B cell (primary cell): Measurements from ENCODE around the gene RBM6. TPM values are rescaled to one million over a fixed set of nuclear protein-coding genes. Genes with fewer than 3 reads are reported as not detected.

Experiments used
- ATAC-seq: fragments of 200-7000 bp; cut with Tn5 transposase; one replicate; pipeline ENCODE4 v1.10.0; 2021; ENCODE audit warnings: low read depth, mild to moderate bottlenecking, moderate number of reproducible peaks, moderate library complexity
- CTCF ChIA-PET: fragments of 350-600 bp; sonication (Branson Sonifier 250); formaldehyde crosslinking; loops from one replicate; lab custom pipeline; 2021; ENCODE audit warnings: antibody characterized with exemption, inconsistent platforms; lab: Charles Lee
- POLR2A ChIA-PET: fragments of 350-600 bp; sonication (Branson Sonifier 250); formaldehyde crosslinking; loops from one replicate; lab custom pipeline; 2021; ENCODE audit warnings: antibody characterized with exemption; lab: Charles Lee
- DNase-seq: peaks from one replicate; pipeline ENCODE4 v3.0.0; 2013
- H2AFZ ChIP-seq: 2 replicates; pipeline ENCODE4 v1.6.1; 2012; ENCODE audit warnings: mild to moderate bottlenecking, low read depth, low read length; ENCODE audit not compliant: insufficient read depth, poor library complexity, severe bottlenecking
- H3K27ac ChIP-seq, 2 donors: 1 replicate in 1 of 2; 2 replicates in 1 of 2; pipeline ENCODE4 v1.5.1; 2012 to 2013; ENCODE audit warnings: low read length in 2 of 2, mild to moderate bottlenecking in 2 of 2, moderate library complexity in 1 of 2
- H3K27me3 ChIP-seq, 4 experiments: fragments of 200-600 bp in 1 of 4; sonication (generic) in 1 of 4; replicated peaks in 1 of 4; 1 replicate in 2 of 4; 2 replicates in 2 of 4; pipeline versions ENCODE4 v1.6.1 to v1.7.0; 2013 to 2016; ENCODE audit warnings: low read length in 3 of 4, mild to moderate bottlenecking in 2 of 4, mixed read lengths in 1 of 4, moderate library complexity in 1 of 4; ENCODE audit not compliant: insufficient read depth in 4 of 4, control insufficient read depth in 3 of 4; ENCODE audit errors: control extremely low read depth in 1 of 4
- H3K36me3 ChIP-seq, 2 experiments: replicated peaks in 1 of 2; 1 replicate in 1 of 2; 2 replicates in 1 of 2; pipeline versions ENCODE4 v1.6.1 to v1.7.1; 2013; ENCODE audit warnings: low read length in 1 of 2; ENCODE audit not compliant: insufficient read depth in 2 of 2, control insufficient read depth in 1 of 2; ENCODE audit errors: control extremely low read depth in 1 of 2, extremely low read depth in 1 of 2
- H3K4me1 ChIP-seq, 2 donors: fragments of 200-600 bp in 1 of 2; sonication (generic) in 1 of 2; 1 replicate in 1 of 2; 2 replicates in 1 of 2; pipeline versions ENCODE4 v1.5.1 to v1.6.1; 2013 to 2017; ENCODE audit warnings: low read length in 2 of 2; ENCODE audit not compliant: control insufficient read depth in 2 of 2, insufficient read depth in 2 of 2
- H3K4me2 ChIP-seq: replicated peaks from 2 replicates; pipeline ENCODE3; 2012; ENCODE audit warnings: mild to moderate bottlenecking, low read depth, low read length; ENCODE audit not compliant: poor library complexity, severe bottlenecking
- H3K4me3 ChIP-seq, 5 experiments: fragments of 200-600 bp in 1 of 5; sonication (generic) in 1 of 5; 1 replicate in 3 of 5; 2 replicates in 2 of 5; pipeline versions ENCODE4 v1.5.1 to v1.7.0; 2011 to 2016; ENCODE audit warnings: low read length in 4 of 5, mild to moderate bottlenecking in 4 of 5, low read depth in 2 of 5, control low read depth in 1 of 5, moderate library complexity in 1 of 5; ENCODE audit not compliant: insufficient read depth in 1 of 5; ENCODE audit errors: control extremely low read depth in 1 of 5, extremely low read depth in 1 of 5
- H3K79me2 ChIP-seq: fragments of 200-600 bp; sonication (generic); one replicate; pipeline ENCODE4 v1.6.0; 2016; ENCODE audit warnings: low read length; ENCODE audit not compliant: control insufficient read depth, insufficient read depth
- H3K9ac ChIP-seq: fragments of 200-600 bp; sonication (generic); 2 replicates; pipeline ENCODE4 v1.6.1; 2017; ENCODE audit warnings: mild to moderate bottlenecking, low read length, moderate library complexity
- H3K9me3 ChIP-seq, 3 donors: one replicate each; pipeline versions ENCODE4 v1.6.1 to v1.7.1; 2013; ENCODE audit warnings: low read length in 2 of 3; ENCODE audit not compliant: control insufficient read depth in 2 of 3, insufficient read depth in 1 of 3; ENCODE audit errors: control extremely low read depth in 1 of 3
- H4K20me1 ChIP-seq: 2 replicates; pipeline ENCODE4 v1.6.0; 2012; ENCODE audit warnings: mild to moderate bottlenecking, low read length; ENCODE audit not compliant: insufficient read depth, control insufficient read depth, poor library complexity, severe bottlenecking
- H3K27ac Mint-ChIP-seq: one replicate; pipeline ENCODE4 v1.8.0; 2021; ENCODE audit warnings: mixed read lengths
- H3K27me3 Mint-ChIP-seq: one replicate; pipeline ENCODE4 v1.8.0; 2021; ENCODE audit warnings: mixed read lengths
- H3K4me1 Mint-ChIP-seq: one replicate; pipeline ENCODE4 v1.8.0; 2021; ENCODE audit warnings: mixed read lengths
- H3K4me3 Mint-ChIP-seq: one replicate; pipeline ENCODE4 v1.8.0; 2021; ENCODE audit warnings: mixed read lengths
- H3K9me3 Mint-ChIP-seq: one replicate; pipeline ENCODE4 v1.8.0; 2022; ENCODE audit warnings: mixed read lengths; ENCODE audit not compliant: insufficient read depth
- EZH2 ChIP-seq: IDR thresholded peaks from 2 replicates; pipeline ENCODE4 v1.6.1; 2012; ENCODE audit warnings: borderline replicate concordance, low read depth, mild to moderate bottlenecking, moderate library complexity, low read length; ENCODE audit not compliant: insufficient read depth, poor library complexity, severe bottlenecking
- WGBS: methylation state at CpG from one replicate; pipeline ENCODE4 v1.1.5; 2013; ENCODE audit warnings: missing lambda C conversion rate; ENCODE audit not compliant: insufficient coverage; 5-methylcytosine and 5-hydroxymethylcytosine counted together
- intact Hi-C: fragments of 100-400 bp; cut with micrococcal nuclease; formaldehyde crosslinking; loops from one replicate; pipeline ENCODE4 v1.10.0; 2022
- polyA plus RNA-seq: library from polyadenylated mRNA; depleted of rRNA; stranded (reverse); fragments of >200 nt; gene quantifications from 2 replicates; pipeline ENCODE4 v1.2.3, GENCODE V29; 2012
- total RNA-seq, 2 donors: library from RNA; stranded (reverse); fragments of 120-200 nt in 1 of 2; gene quantifications; 1 replicate in 1 of 2; 2 replicates in 1 of 2; pipeline versions ENCODE4 v1.2.3 to v1.2.4, GENCODE V29; 2013 to 2022
- TF ChIP-seq, protein P1 (sequence below): fragments of 200-600 bp; IDR thresholded peaks from one replicate; pipeline ENCODE4 v1.8.0; 2022; ENCODE audit warnings: antibody characterized with exemption, mild to moderate bottlenecking

The RBM6 gene
- total and polyA plus RNA-seq, 2 donors (not counting 1 experiment from before 2014, with no cell fraction given), result 223 to 285 TPM

DNA sequence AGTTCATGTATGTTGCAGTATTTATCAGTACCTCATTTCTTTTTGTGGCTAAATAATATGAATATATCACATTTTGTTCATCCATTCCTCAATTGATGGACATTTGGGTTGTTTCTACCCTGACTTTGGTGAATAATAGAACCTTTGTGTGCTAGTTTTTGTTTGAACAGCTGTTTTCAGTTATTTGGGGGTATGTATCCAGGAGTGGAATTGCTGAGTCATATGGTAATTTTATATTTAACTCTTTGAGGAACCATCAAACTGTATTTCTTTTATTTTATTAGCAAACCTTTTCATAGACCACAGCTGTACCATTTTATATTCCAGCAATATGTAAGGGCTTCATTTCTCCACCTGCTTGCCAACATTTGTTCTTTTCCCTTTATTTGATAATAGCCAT lies 110.4 kb downstream of the RBM6 start:
- POLR2A ChIA-PET, result no interaction called here
- Histone ChIP-seq H2AFZ (no peak overlapping the region), H3K4me2 (no peak overlapping the region), H3K4me1 (no peaks in the 10 kb centered on the region), H3K4me3 (no peak overlapping the region), H3K79me2 (no peaks in the 10 kb centered on the region), H4K20me1 (no peaks in the 10 kb centered on the region), H3K9me3 (no peaks in the 10 kb centered on the region), H3K27ac (no peak overlapping the region), H3K27me3 (no peaks in the 10 kb centered on the region), H3K36me3 (peaks cover 21 to 57% of the 10 kb centered on the region in 2 experiments), H3K9ac (no peak overlapping the region)
- H3K9me3 Mint-ChIP-seq, result no peaks in the 10 kb centered on the region
- TF ChIP-seq, protein P1, sequence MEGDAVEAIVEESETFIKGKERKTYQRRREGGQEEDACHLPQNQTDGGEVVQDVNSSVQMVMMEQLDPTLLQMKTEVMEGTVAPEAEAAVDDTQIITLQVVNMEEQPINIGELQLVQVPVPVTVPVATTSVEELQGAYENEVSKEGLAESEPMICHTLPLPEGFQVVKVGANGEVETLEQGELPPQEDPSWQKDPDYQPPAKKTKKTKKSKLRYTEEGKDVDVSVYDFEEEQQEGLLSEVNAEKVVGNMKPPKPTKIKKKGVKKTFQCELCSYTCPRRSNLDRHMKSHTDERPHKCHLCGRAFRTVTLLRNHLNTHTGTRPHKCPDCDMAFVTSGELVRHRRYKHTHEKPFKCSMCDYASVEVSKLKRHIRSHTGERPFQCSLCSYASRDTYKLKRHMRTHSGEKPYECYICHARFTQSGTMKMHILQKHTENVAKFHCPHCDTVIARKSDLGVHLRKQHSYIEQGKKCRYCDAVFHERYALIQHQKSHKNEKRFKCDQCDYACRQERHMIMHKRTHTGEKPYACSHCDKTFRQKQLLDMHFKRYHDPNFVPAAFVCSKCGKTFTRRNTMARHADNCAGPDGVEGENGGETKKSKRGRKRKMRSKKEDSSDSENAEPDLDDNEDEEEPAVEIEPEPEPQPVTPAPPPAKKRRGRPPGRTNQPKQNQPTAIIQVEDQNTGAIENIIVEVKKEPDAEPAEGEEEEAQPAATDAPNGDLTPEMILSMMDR, result no peak
- H3K27ac Mint-ChIP-seq, result no peak overlapping the region
- DNase-seq, result no peak
- no peaks in the 10 kb centered on the region for H3K4me1 Mint-ChIP-seq
- CTCF ChIA-PET, result no interaction called here
- intact Hi-C loops, result no loop called here
- no peak overlapping the region for H3K4me3 Mint-ChIP-seq
- H3K27me3 Mint-ChIP-seq, result no peaks in the 10 kb centered on the region
- no peak for ATAC-seq

DNA sequence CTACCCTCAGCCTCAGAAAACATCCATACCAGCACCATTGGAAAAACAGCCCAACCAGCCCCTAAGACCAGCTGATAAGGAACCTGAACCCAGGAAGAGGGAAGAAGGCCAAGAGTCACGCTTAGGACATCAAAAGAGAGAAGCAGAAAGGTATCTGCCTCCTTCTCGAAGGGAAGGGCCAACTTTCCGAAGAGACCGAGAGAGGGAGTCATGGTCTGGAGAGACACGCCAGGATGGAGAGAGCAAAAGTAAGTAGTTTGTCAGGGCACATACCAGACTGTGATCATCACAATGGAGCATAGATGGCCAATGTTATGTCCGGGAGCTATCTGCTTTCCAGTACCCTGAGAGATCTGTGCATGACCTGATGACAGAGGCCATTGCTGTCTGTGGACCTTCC lies 117.8 kb downstream of the RBM6 start:
- ATAC-seq, result no peak
- intact Hi-C loops, result no loop called here
- Histone ChIP-seq H3K9ac (no peak overlapping the region), H3K79me2 (no peaks in the 10 kb centered on the region), H4K20me1 (no peaks in the 10 kb centered on the region), H3K27me3 (no peaks in the 10 kb centered on the region), H3K27ac (no peak overlapping the region), H3K4me3 (no peak overlapping the region), H3K36me3 (peaks cover 30 to 76% of the 10 kb centered on the region in 2 experiments), H3K9me3 (no peaks in the 10 kb centered on the region), H3K4me2 (no peak overlapping the region), H2AFZ (no peak overlapping the region), H3K4me1 (no peaks in the 10 kb centered on the region)
- Mint-ChIP-seq H3K4me3 (no peak overlapping the region), H3K9me3 (no peaks in the 10 kb centered on the region), H3K27me3 (no peaks in the 10 kb centered on the region), H3K4me1 (no peaks in the 10 kb centered on the region), H3K27ac (no peak overlapping the region)
- 99% methylated on average over 6 of the region's 6 CpGs for WGBS
- DNase-seq, result no peak
- POLR2A ChIA-PET, result no interaction called here
- CTCF ChIA-PET, result no interaction called here
- no peak for TF ChIP-seq EZH2
- TF ChIP-seq, protein P1, result no peak
